HG03025 (cell line): ENCODE results near the gene ABHD5.
A peak's percentile ranks its signal among the peaks of the same experiment; 100 is the strongest.
"Not testable (repeated sequence)": the region's sequence is repeated elsewhere in the genome, so short reads cannot be mapped to it uniquely, and the experiment has no call there.

Experiments
- ATAC-seq: cut with Tn5 transposase; IDR thresholded peaks from one replicate; pipeline ENCODE4 v1.9.1; 2021; ENCODE audit warnings: mild to moderate bottlenecking, moderate library complexity; ENCODE audit not compliant: unreplicated experiment, low FRiP score

ABHD5 gene

DNA sequence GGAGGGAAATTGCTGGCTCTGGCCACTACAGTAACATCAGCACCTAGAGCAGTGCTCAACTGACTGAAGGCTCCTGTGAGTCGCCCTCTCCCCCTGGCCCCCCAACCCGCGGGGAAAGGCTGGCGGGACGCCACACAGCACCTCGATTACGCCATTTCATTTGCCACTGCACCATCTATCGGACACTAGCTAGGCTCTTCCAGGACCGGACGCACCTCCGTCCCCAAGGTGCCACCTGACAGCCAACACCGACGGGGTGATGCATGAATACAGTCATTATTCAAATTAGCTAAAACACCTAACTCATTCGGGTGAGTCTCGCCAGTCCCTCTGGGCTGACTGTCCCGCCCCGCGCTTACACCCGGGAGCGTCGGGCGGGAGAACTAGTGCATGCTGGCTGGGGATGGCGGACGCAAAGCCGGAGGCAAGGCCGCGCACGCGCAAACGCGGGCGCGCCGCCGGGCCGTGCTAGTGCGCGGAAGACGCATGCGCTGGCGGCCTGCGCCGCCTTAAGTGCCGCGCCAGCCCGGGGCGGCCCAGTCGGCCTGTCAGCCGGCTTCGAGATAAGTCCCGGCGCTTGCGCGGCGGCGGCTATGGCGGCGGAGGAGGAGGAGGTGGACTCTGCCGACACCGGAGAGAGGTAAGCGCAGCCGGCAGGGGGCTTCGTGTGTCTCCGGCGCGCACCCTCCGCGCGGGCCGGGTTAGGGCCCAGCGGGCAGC is at the start of gene ABHD5:
Gene ABHD5, plus strand, starts transcription at position 539 of the 720 bp plus-strand sequence. Its CDS starts 55 bp downstream, at position 594.
- ATAC-seq = peak; percentile 87

- ATAC-seq = no peak
Measured at GRCh38 chr3:43641306-43642114, 49.2 kb upstream of the ABHD5 start.

GRCh38 chr3:43644443-43644842 is 46.3 kb upstream of the ABHD5 start:
- ATAC-seq = no peak

DNA sequence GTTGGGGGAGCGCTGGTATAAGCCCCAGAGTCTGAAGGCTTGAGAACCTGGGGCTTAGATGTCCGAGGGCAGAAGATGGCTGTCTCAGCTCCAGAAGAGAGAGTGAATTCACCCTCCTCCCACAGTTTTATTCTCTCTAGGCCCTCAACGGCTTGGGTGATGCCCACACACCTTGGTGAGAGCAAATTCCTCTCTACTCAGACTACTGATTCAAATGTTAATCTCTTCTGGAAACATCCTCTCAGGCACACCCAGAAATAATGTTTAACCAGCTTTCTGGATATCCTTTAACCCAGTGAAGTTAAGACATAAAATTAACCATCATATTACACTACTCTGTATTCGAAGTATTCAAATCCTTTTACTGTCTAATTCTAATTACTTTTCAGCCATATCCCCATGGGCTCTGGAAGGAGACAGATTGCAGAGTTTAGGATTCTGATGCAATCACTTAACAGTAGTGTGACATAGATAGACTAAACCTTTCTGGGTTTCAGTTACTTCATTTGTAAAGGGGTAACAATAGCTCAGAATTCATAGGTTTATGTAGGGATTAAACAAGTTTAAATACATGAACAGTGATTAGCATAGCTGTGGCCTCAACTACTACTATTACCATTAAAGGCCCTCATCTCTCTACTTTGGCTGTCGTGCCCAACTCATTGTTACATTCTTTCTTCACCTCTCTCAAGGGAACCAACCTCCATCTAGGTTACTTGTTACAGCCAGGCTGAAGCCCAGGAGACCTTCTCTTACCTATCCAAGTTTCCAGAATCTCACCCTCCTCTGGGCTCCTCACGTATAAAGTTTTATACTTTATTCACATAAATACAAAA is 43.2 kb upstream of the ABHD5 start:
- ATAC-seq = no peak

DNA sequence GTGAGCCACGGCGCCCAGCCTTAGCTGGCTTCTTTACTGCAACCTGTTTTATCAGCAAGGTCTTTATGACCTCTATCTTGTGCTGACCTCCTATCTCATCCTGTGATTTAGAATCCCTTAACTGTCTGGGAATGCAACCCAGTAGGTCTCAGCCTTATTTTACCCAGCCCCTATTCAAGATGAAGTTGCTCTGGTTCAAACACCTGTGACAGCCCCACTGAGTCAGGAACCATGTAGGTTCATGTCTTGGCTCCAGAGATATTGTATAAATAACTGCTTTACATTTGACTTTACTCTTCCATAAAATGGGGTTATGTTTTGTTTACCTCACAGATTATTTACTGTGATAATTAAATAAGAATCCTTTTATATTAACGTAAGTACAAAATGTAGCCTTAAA is 41.8 kb upstream of the ABHD5 start:
- ATAC-seq = no peak

DNA sequence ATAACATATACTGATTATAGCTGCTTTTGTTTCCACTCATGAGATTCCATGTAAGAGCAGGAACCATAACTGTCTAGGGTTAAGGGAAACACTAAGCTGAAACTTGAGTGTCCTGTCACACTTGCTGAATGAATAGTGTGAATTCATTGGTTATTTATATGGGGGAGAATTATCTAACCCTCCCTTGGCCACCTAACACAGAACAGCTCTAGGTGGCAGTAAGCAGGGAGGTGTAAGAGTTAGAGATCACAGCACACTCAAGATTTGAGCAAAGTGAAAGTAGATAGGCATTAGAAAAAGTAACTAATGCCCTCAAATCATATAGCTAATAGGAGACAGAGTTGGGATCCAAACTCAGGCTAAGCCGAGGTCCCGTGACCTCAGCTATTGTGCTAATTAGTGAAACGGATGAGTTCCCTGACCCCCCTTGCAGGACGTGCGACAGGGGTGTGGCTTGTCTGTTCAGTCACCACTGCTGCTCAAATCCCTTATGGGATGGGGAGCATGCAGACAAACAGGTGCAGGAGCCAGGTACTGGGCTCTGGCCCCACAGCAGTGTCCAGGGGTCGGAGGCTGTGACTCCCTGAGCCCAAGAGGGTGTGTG is 41.3 kb upstream of the ABHD5 start:
- ATAC-seq = no peak

DNA sequence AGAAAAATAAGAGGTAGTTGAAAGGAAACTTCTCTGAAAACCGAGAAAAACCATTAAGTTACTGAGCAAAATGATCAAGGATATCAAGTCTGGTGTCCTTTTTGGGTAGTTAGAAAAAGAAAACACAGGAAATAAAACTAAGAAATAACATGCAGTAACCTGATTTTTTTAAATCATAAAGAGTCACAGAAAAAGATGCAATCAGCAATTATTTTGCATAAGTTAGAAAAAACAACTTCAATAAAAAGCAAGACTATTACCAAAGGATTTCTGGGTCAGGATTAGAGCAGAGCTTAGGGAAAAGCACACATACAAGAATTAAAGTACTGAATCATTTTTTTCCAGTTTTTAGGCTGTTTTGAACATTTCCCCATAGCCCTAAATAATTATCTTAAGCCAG is 40.4 kb upstream of the ABHD5 start:
- no peak for ATAC-seq

GRCh38 chr3:43656390-43656789 is 34.3 kb upstream of the ABHD5 start:
- not testable (repeated sequence) for ATAC-seq

- ATAC-seq = no peak
Measured at GRCh38 chr3:43659250-43659880, 31.4 kb upstream of the ABHD5 start.

- ATAC-seq = not testable (repeated sequence)
Measured at GRCh38 chr3:43661376-43661775, 29.4 kb upstream of the ABHD5 start.

DNA sequence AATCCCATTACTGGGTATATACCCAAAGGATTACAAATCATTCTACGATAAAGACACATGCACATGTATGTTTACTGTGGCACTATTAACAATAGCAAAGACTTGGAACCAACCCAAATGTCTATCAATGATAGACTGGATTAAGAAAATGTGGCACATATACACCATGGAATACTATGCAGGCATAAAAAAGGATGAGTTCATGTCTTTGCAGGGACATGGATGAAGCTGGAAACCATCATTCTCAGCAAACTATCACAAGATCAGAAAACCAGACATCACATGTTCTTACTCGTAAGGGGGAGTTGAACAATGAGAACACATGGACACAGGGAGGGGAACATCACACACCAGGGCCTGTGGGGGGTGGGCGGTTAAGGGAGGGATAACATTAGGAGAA is 25.7 kb upstream of the ABHD5 start:
- not testable (repeated sequence) for ATAC-seq

- ATAC-seq = no peak
Measured at GRCh38 chr3:43670635-43671522, 19.9 kb upstream of the ABHD5 start.

GRCh38 chr3:43674345-43675085 is 16.2 kb upstream of the ABHD5 start:
- ATAC-seq = no peak

DNA sequence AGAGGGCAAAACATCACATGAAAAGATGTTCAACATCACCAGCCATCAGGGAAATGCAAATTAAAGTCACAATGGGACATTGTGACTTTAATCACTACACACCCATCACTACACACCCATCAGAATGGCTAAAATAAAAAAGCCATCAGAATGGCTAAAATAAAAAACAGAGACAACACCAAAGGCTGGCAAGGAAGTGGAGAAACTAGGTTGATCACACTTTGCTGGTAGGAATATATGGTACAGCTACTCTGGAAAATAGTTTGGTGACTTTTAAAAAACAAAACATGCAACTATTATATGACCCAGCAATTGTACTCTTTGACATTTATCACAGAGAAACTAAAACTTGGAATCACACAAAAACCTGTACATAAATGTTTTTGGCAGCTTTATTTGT is 15.1 kb upstream of the ABHD5 start:
- no peak for ATAC-seq

GRCh38 chr3:43676441-43676840 is 14.3 kb upstream of the ABHD5 start:
- ATAC-seq = no peak

DNA sequence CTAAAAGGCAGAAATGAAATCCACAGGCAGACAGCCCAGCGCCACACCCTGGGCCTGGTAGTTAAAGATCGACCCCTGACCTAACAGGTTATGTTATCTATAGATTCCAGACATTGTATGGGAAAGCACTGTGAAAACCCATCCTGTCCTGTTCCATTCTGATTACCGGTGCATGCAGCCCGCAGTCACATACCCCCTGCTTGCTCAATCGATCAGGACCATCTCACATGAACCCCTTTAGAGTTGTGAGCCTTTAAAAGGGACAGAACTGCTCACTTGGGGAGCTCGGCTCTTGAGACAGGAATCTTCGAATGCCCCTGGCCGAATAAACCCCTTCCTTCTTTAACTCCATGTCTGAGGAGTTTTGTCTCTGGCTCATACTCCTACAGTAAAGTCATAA is 12.4 kb upstream of the ABHD5 start:
- not testable (repeated sequence) for ATAC-seq

GRCh38 chr3:43678887-43679449 is 11.8 kb upstream of the ABHD5 start:
- not testable (repeated sequence) for ATAC-seq

DNA sequence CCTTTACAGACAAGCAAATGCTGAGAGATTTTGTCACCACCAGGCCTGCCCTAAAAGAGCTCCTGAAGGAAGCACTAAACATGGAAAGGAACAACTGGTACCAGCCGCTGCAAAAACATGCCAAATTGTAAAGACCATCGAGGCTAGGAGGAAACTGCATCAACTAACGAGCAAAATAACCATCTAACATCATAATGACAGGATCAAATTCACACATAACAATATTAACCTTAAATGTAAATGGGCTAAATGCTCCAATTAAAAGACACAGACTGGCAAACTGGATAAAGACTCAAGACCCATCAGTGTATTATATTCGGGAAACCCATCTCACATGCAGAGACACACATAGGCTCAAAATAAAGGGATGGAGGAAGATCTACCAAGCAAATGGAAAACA is 9.9 kb upstream of the ABHD5 start:
- ATAC-seq = not testable (repeated sequence)
